ENCODE measurements around the gene ILDR1.
A peak's percentile ranks its signal among the peaks of the same experiment; 100 is the strongest.
"Not testable (repeated sequence)": the region's sequence is repeated elsewhere in the genome, so short reads cannot be mapped to it uniquely, and the experiment has no call there.

Gene ILDR1

DNA sequence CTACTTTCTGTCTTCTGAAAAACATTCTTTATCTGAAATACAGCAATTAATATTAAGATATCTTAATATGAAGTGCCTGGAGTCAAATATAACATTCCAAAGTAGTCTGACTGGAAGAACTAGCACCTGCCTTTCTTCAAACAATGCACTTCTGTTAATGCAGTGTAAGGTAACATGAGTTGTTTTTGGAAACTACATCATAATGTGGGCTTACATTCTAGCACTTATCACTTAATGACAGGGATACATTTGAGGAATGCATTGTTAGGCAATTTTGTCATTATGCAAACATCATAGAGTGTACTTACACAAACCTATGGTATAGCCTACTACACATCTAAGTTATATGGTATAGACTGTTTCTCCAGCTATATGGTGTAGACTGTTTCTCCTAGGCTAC lies 78.6 kb downstream of the ILDR1 start:
- peak in 1 of 2 experiments; percentile 32 for DNase-seq (ENCODE audit: low read depth in 1 of 2, low spot score in 1 of 2)
- no peak for TF ChIP-seq JUND (IDR thresholded peaks at IDR 0.05; ENCODE audit: low read depth)
- in situ Hi-C loops (cut with HindIII; ENCODE audit: low pct_unique_long_range_greater_than_20kb, low sequenced_read_pairs) = no loop called here

DNA sequence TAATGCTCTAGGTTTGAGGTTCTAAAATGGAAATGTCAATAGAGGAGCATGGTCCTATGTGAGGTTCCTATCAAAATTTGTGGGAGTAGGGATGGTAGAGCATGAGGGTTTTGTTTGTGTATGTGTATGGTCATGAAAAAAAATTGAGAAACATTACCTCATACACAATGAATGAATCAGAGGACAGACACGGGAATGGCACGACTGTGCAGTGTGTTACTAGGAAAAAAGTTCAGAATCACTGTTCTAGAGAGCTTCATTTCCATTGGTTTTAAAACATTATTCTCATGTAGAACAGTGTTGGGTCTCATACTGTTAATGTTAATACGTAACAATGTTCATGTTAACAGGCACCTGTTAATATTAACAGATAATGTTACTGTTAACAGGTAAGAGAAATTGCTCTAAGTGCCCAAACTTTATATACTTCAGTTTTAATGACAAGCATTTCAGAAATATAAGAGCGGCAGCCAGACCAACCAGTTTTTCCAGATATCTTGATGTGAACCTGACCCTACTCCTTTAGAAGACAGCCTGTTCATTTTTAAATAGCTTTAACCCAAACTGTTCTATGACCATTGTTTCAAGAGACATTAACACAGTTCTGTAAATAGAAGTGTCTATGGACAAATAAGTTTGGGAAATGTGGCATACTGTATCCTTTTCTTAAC lies 79.8 kb downstream of the ILDR1 start:
- in situ Hi-C loops (cut with HindIII; ENCODE audit: low pct_unique_long_range_greater_than_20kb, low sequenced_read_pairs) = no loop called here
- TF ChIP-seq JUND (IDR thresholded peaks at IDR 0.05; ENCODE audit: low read depth) = no peak
- DNase-seq (ENCODE audit: low read depth in 1 of 2, low spot score in 1 of 2) = peak; percentile 14 to 61

DNA sequence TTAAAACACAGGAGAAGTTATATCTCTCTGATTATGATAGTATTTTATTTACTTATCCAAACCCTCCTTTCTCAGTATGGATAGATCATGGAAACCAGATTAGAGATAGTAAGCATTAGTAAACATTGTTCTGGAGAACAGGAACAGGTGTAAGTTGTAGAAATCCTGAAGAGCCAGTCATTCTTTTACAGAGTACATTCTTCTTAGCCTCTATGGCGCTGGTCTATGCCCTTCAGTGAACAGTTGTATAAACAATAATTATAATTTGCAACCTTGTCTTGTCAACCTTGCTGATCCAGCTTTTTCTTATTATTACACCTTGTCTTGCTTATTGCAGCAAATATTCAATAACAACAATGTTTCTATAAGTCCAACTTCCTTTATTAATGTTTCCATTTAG lies 80.5 kb downstream of the ILDR1 start:
- TF ChIP-seq JUND (IDR thresholded peaks at IDR 0.05; ENCODE audit: low read depth) = no peak
- in situ Hi-C loops (cut with HindIII; ENCODE audit: low pct_unique_long_range_greater_than_20kb, low sequenced_read_pairs) = no loop called here
- DNase-seq (ENCODE audit: low read depth in 1 of 2, low spot score in 1 of 2) = no peak

DNA sequence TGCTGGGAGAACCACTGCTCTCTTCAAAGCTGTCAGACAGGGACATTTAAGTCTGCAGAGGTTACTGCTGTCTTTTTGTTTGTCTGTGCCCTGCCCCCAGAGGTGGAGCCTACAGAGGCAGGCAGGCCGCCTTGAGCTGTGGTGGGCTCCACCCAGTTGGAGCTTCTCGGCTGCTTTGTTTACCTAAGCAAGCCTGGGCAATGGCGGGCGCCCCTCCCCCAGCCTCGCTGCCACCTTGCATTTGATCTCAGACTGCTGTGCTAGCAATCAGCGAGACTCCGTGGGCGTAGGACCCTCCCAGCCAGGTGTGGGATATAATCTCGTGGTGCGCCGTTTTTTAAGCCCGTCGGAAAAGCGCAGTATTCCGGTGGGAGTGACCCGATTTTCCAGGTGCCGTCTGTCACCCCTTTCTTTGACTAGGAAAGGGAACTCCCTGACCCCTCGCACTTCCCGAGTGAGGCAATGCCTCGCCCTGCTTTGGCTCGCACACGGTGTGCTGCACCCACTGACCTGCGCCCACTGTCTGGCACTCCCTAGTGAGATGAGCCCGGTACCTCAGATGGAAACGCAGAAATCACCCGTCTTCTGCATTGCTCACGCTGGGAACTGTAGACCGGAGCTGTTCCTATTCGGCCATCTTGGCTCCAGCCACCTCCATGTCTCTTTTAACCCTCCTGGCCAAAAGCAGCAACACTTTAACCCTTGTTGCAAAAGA lies 83.7 kb downstream of the ILDR1 start:
- in situ Hi-C loops (cut with HindIII; ENCODE audit: low pct_unique_long_range_greater_than_20kb, low sequenced_read_pairs); DNase-seq (ENCODE audit: low read depth in 1 of 2, low spot score in 1 of 2): not testable (repeated sequence)

All from T47D (cell line).